ENCODE results near the gene TBC1D2B.
"Not testable (repeated sequence)": the region's sequence is repeated elsewhere in the genome, so short reads cannot be mapped to it uniquely, and the experiment has no call there.

TBC1D2B gene

DNA sequence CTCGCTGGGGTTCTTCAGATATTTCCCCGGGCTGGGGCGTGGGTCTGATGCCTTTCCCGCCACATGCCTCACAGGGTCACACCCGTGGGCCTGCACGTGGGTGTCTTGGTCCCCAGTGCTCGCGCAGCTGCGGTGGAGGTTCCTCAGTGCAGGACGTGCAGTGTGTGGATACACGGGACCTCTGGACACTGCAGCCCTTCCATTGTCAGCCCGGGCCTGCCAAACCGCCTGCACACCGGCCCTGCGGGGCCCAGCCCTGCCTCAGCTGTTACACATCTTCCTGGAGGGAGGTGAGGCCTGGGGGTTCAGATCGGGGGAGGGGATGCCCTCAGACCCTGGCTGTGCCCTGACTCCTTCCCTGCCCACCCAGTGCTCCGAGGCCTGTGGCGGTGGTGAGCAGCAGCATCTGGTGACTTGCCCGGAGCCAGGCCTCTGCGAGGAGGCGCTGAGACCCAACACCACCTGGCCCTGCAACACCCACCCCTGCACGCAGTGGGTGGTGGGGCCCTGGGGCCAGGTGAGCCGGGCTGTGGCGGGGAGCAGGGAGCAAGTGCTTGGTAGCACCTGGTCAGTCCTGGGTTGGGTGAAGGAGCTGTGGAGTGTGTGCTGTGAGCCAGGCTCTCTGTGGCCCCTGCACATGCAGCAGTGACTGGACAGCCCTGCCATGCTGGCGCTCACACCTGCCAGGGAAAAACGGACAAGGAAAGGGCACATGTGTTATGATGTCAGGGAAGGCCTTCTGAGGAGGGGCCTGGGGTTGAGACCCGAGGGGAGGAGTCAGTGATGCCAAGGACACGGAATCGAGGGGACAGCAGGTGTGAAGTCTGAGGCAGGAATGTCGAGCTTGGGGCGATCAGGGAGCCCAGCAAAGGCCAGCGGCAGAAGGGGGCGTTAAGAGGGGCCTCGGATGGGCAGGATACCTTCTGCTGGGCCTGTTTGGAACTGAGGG, 88.9 kb downstream of the TBC1D2B start:
- DNase-seq (ENCODE audit: low read depth in 2 of 2): no peak

DNA sequence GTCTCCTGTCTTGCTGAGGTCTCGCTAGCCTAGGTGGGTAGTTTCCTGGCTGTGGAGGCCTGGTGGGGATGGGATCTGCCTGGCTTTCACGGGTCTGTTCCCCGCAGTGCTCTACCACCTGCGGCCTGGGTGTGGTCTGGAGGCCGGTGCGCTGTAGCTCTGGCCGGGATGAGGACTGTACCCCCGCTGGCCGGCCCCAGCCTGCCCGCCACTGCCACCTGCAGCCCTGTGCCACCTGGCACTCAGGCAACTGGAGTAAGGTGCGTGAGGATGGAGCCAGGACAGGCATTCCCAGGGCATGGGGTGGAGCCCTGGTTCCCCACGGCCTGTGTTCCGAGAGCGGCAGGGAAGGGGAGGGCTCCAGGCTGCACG, 89.8 kb downstream of the TBC1D2B start:
- not testable (repeated sequence) for DNase-seq (ENCODE audit: low read depth in 2 of 2)

DNA sequence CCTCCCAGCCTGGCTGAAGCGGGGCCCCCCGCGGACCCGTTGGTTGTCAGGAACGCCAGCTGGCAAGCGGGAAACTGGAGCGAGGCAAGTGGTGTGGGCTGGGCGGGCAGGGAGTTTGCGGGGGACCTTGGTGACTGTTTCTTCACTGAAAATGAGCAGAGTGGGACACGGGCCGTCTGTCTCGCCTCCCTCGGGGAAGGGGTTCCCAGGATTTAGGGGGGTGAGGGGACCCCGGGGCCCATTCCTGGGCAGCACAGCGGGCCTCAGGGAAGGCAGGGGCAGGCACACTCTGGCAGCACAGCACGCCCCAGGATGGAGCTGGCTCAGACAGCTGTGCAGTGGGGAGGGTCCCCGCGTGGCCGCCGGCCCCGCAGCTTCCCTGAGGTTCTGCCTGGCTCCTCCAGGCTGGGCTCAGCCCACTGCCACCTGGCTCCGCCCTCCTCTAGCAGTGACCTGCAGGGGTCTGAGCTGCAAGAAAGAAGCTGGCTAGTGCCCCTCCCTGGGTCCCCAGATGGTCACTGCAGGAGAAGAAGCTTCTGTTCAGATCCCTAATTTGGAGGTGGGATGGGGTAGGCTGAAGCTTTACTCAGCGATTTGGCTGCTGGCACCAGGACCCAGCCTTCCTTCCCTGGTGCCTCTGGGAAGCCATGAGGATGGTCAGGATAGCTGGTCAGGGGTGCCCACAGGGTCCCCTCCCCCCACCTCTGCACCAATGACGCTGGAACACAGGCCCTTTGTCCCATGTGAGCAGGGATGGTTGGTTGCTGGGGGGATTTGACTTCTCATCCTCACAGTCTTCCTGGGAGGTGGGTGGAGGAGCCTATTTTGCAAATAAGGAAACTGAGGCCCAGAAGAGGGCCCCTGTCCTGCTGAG, 90.4 kb downstream of the TBC1D2B start:
- DNase-seq (ENCODE audit: low read depth in 2 of 2): no peak

DNA sequence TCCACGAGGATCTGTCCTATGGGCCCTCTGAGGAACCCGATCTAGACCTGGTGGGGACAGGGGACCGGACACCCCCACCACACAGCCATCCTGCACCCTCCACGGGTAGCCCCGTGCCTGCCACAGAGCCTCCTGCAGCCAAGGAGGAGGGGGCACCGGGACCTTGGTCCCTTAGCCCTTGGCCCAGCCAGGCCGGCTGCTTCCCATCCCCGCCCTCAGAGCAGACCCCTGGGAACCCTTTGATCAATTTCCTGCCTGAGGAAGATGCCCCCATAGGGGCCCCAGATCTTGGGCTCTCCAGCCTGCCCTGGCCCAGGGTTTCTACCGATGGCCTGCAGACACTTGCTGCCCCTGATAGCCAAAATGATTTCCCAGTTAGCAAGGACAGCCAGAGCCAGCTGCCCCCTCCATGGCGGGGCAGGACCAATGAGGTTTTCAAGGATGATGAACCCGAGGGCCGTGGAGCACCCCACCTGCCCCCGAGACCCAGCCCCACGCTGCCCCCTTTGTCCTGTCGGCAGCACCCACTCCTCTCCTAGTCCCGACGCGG, 91.5 kb downstream of the TBC1D2B start:
- no peak for DNase-seq (ENCODE audit: low read depth in 2 of 2)

DNA sequence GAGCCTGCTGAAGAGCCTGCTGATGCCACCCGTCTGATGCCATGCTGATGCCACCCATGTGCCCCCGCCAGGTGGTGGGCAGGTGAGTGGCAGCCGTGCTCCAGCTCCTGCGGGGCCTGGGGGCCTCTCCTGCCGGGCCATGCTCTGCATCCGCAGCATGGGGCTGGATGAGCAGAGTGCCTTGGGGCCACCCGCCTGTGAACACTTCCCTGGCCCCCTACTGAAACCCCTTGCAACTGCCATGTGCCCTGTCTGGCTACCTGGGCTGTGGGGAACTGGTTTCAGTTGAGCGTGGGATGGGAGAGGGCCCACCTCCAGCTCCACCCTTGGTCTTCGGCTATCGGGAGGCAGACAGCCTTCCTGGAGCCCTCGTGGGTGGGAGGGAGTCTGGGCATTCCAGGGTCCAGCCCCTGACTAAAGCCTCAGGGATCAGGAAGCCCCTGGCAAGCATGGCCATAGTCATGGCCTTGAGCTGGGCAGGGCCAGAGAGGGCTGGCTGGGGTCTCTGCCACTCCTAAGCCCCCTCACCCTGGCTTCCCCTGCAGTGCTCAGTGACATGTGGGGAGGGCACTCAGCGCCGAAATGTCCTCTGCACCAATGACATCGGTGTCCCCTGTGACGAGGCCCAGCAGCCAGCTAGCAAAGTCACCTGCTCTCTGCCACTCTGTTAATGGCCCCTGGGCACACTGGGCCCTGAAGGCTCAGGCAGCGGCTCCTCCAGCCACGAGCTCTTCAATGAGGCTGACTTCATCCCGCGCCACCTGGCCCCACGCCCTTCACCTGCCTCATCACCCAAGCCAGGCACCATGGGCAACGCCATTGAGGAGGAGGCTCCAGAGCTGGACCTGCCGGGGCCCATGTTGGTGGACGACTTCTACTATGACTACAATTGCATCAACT, 92.2 kb downstream of the TBC1D2B start:
- DNase-seq (ENCODE audit: low read depth in 2 of 2): no peak

DNA sequence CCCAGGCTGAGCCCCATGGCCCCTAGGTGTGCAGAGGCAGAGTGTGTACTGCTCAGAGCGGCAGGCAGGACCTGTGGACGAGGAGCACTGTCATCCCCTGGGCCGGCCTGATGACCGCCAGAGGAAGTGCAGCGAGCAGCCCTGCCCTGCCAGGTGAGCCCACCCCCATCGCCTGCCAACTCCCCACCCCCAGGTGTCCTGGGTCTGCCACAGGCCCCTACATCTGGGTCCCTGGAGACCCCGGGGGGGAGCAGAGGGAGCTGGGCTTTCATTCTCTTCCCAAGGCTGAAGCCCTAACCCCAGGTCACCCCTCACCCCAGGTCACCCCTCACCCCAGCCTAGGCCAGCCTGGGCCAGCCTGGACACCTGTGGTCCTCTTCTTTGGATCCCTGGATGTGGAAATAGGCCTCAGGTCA, 93.1 kb downstream of the TBC1D2B start:
- no peak for DNase-seq (ENCODE audit: low read depth in 2 of 2)

DNA sequence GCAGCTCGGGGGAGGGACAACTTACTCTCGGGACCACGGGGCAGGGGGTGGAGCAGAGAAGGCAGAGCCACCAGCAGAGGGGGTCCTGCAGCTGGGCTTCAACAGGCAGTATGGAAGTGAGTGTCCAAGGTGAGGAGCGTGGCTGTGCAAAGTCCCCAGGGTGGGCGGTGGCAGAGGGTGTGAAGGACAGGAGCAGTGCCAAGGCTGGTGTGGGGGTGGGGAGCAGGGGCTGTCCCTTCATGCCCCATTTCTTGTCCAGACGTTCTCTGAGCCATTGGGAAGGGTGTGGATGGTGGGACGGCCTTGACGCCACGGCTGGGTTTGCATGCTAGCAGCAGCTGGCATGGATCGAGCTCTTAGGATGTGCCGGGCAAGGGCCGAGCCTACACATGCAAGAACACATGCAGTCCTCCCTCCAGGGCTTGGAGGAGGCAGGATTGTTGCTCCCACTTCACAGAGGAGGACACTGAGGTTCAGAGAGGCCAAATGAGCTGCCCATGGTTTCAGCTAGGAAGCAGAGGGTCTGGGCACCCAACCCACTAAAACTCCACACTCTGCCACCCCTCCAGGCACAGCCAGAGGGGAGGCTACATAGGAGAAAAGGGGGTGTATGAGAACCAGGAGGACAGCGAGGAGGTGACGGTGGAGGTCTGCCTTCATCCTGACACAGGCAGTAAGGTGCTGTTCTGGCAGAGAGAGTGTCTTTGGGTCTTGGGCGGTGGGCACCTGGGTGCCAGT, 93.6 kb downstream of the TBC1D2B start:
- DNase-seq (ENCODE audit: low read depth in 2 of 2): no peak

DNA sequence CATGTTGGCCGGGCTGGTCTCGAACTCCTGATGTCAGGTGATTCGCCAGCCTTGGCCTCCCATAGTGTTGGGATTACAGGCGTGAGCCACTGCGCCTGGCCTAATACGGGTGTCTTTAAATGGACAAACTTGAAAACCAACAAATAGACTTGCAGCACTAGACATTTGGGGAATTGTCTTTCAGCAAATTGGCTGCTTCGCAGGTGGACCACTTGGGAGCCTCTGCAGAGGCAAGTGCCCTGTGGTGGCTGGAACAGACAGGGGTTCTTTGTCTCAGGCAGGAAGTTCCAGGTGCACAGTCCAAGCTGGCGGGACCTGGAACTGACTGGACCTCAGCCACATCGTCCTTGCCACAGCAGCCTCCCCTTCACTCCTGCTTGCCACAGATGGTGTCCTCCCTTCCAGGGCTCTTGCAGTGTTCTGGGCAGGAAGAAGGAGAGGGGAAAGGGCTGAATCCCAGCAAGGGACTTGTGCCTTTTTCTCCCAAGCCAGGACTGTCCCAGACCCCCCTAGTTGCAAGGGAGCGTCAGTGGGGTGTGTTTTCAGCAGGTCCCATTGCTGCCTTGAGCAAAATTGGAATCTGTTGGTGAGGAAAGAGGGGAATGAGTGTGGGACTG, 94.3 kb downstream of the TBC1D2B start:
- DNase-seq (ENCODE audit: low read depth in 2 of 2): no peak

DNA sequence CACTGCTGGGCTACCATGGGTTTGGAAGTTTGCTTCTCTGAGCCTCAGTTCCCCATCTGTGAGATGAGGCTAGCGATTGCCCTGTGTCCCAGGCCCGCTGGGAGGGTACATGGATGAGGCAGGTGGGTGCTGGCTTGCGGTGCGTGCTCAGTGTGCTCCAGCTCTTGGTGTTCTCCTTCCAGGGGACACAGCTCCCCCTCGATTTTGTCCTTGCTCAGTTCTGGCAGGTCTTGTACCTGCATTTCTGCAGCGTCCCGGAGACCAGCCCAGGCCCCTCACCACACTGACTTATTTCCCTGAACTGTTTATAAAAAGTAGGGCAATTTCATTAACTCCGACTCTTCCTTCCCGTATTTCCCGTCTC, 95.4 kb downstream of the TBC1D2B start:
- no peak for DNase-seq (ENCODE audit: low read depth in 2 of 2)

DNA sequence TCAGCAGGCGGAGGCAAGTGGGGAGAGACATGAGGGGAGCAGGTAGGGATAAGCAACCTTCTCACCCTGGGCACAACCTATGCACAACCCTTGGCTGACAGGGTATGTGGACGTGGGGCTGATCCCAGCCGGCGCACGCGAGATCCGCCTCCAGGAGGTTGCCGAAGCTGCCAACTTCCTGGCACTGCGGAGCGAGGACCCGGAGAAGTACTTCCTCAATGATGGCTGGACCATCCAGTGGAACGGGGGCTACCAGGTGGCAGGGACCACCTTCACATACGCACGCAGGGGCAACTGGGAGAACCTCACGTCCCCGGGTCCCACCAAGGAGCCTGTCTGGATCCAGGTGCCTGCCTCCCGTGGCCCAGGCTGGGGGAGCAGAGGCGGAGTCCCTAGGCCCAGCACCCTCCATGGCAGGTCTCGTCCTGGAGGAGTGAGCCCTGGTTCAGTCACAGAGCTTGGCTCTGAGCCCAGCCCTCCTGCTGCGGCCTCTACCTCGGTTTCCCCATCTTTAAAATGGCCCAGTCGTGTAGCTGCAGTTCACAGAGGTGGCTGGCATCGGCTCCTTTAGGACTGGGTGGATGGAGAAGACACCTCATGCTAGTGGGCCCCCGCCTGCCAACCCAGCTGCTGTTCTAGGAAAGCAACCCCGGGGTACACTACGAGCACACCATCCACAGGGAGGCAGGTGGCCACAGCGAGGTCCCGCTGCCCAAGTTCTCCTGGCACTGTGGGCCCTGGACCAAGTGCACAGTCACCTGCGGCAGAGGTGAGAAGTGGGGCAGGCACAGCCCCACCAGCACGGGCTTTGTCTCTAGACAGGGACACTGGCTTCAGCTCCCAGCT, 96.0 kb downstream of the TBC1D2B start:
- DNase-seq (ENCODE audit: low read depth in 2 of 2): no peak

DNA sequence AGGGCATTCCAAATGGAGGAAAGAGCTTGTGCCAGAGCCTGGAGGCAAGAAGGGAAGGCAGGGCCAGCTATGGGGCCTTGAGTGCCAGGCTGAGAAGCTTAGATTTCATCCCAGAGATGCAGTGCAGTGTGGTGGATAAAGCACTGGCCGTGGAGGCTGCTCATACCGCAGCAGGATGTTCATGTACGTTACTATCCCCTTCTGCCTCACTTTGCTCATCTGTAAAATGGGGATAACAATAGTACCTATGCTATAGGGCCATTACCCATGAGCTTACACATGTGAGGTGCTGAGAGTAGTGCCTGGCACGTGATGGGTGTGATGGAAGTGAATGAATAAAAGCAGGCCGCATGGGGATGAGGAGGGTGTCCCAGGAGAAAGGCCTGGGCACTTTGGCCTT, 96.8 kb downstream of the TBC1D2B start:
- DNase-seq (ENCODE audit: low read depth in 2 of 2): not testable (repeated sequence)

DNA sequence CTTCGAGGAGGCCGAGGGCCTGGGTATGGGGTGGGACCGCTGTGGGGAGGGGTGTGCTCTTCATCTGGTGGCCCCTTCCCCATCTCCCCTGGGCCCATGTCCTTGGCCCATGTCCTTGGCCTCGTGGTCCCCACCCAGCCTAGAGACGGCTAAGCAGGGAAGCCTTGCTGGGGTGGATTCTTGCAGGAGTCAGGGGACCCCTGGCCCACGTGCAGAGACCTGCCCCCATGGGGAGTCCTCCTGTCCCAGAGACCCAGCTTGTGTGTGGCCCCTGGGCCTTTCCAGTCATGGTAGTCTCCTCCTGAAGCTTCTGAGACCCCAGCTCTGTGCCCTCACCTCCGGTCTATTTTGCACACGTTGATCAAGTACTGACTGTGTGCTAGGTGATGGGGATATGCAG, 97.4 kb downstream of the TBC1D2B start:
- no peak for DNase-seq (ENCODE audit: low read depth in 2 of 2)

DNA sequence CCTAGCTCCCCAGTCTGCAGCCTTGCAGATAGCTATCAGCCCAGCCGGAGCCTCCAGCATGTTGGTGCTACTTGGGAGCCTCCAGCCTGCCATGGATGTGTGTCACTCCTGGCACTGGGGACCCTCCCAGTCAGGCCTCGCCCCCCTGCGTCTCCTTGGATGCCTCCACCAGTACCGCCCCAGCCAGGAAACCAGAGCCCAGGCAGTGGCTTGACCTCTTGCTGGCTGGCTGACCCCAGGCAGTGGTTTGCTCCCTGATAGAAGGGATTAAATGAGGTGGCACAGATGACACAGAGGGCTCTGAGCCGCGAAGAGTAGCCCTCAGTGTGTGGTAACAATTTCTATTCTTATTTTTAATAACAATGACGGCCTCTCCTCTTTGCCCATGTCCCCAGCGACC, 98.4 kb downstream of the TBC1D2B start:
- not testable (repeated sequence) for DNase-seq (ENCODE audit: low read depth in 2 of 2)

DNA sequence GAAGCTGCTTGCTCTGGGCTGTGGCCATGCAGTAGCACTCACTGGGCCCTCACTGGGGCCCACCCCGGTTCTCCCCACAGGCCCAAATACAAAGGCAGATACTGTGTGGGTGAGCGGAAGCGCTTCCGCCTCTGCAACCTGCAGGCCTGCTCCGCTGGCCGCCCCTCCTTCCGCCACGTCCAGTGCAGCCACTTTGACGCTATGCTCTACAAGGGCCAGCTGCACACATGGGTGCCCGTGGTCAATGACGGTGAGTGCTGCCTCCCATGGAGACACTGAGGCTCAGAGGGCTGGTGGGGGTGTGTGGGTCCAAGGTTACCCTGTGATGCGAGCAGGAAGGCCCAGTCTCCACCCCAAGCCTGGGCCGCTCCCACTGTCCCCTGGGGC, 98.8 kb downstream of the TBC1D2B start:
- DNase-seq (ENCODE audit: low read depth in 2 of 2): not testable (repeated sequence)

DNA sequence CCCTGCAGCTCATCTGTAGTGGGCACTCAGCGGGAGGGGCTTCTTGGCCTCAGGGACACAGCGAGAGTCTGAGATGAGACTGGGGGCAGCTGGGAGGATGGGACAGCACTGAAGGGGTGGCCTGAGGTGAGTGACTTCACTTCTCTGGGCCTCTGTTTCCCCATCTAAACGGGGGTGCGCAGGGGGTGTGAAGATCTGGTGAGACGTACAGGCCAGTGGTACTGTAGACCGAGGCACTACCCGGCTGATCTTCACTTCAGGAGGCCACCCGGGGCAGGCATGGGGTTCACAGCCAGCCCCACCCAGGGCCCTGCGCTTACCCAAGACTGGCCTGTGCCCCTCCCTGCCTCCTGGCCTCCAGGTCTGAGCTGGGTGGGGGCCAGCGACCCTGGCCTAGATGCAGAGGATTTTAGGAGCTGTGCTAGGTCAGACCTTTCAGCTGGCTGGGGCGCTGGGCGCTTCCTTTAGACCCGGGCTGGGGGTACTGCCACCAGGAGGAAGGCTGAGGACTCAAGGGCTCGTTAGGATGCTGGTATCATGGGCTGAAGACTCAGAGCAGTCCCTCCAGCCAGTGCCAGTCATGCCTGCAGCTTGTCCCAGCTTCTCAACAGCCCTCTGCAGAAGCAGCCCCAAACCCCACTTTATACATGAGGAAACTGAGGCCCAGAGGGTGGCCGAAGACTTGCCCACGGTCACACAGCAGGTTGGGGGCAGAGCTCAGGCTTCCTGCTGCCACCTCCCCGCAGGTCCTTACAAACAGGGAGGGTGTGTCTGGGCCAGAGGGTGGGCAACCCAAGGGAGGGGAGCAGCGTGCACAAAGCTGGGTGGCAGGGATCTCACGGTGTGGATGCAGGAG, 99.4 kb downstream of the TBC1D2B start:
- not testable (repeated sequence) for DNase-seq (ENCODE audit: low read depth in 2 of 2)

DNA sequence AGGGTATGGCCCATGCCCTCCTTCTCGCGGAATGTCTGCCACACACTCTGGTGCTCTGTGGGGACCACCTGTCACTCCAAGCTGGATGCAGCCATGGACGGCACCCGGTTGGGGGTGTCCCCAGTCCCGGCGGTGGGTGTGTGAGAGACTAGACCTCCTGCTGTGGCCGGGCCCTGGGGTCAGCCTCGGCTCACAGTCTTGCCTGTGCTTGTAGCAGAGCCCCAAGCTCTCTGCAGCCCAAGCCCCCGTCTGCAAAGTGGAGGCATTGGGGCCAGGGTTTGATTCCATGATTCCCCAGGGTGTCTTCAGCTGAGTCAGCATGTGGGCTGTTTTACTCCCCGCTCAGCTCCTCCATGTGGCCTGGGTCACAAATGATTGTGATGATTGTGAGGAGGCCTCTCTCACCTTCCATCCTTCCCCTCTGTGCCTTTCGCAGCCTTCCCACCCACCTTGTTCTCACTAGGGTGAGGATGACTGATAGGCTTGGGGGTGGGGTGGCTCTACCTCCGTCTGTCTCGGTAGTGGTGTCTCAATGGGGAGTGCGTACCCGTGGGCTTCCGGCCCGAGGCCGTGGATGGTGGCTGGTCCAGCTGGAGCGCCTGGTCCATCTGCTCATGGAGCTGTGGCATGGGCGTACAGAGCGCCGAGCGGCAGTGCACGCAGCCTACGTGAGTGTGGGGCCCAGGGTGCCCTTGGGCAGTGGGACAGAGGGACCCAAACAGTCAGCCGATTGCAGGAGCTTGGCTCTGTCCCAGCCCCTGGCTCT, 100.6 kb downstream of the TBC1D2B start:
- DNase-seq (ENCODE audit: low read depth in 2 of 2): not testable (repeated sequence)

DNA sequence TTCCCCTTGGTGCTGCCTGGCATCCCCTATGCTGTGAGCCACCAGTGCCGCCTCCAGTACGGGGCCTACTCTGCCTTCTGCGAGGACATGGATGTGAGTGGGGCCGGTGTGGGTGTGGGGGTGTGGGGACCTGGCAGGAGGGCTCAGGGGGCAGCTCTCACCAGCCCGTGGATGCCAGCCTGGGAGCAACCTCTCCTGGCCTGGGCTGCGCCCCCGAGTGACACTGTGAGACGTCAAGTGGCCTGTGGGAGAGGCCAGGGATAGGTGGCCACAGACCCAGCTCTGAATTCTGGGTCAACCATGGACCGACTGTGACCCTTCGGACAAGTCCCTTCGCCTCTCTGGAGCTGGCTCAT, 101.4 kb downstream of the TBC1D2B start:
- not testable (repeated sequence) for DNase-seq (ENCODE audit: low read depth in 2 of 2)
